ENCODE results near the gene NEK7. TPM values are rescaled to one million over a fixed set of nuclear protein-coding genes. Genes with fewer than 3 reads are reported as not detected.

The NEK7 gene
- total and polyA plus RNA-seq, 2 of the 4 experiments (the other 2 are of a cell fraction), result 89.0 to 467 TPM

GRCh38 chr1:198265073-198265661 is 108.4 kb downstream of the NEK7 start:
- ATAC-seq (ENCODE audit: low read depth), result no peak
- peak; percentile 51 for DNase-seq
- peak overlapping the region; percentile 16 for H2BK5ac ChIP-seq (ENCODE audit: low read depth, low read length, poor library complexity, severe bottlenecking)
- peaks cover 2% of the 10 kb centered on the region; the same call in 1 of the 2 replicates for H3K36me3 ChIP-seq (ENCODE audit: control insufficient read depth, insufficient read depth, low read length)
- H3K27ac ChIP-seq (ENCODE audit: insufficient read depth, low read length), result no peak overlapping the region
- H3K4me2 ChIP-seq (ENCODE audit: low read depth, low read length), result peak overlapping the region; percentile 26; the same call in 1 of the 2 replicates
- 0 out of 2 replicates have a peak overlapping the region, but pooled peaks have one; percentile 24 for H3K23ac ChIP-seq (ENCODE audit: low read depth, low read length)
- H3K27me3 ChIP-seq (ENCODE audit: control insufficient read depth, insufficient read depth, low read length), result no peaks in the 10 kb centered on the region
- peak overlapping the region; percentile 70; the same call in 1 of the 2 replicates for H3K18ac ChIP-seq (ENCODE audit: low read depth, low read length)
- H2AK5ac ChIP-seq (ENCODE audit: low read depth, low read length), result peak overlapping the region; percentile 21; the same call in 1 of the 2 replicates
- TF ChIP-seq POLR2A (IDR thresholded peaks at IDR 0.05; ENCODE audit: low read depth, low read length) (no peak), RCOR1 (IDR thresholded peaks at IDR 0.05; ENCODE audit: insufficient replicate concordance, low read length) (no peak), BHLHE40 (IDR thresholded peaks at IDR 0.05; ENCODE audit: low read depth, low read length) (no peak), CHD1 (IDR thresholded peaks at IDR 0.05; ENCODE audit: low read depth, low read length) (no peak)
- no peaks in the 10 kb centered on the region for H4K20me1 ChIP-seq (ENCODE audit: insufficient read depth, low read length)
- H2BK20ac ChIP-seq (ENCODE audit: low read depth, low read length), result 0 out of 2 replicates have a peak overlapping the region, but pooled peaks have one; percentile 21
- H3K14ac ChIP-seq (replicated peaks; ENCODE audit: low read depth, low read length), result peak overlapping the region; percentile 47
- in situ Hi-C loops (cut with MboI; ENCODE audit: low sequenced_read_pairs), result loop anchor here (10.0 kb wide), 1 partner anchor 180 kb away; no protein-coding TSS in a partner anchor
- peak overlapping the region; percentile 13; the same call in 1 of the 2 replicates for H3K56ac ChIP-seq (ENCODE audit: extremely low read depth, insufficient read depth, low read length)
- ChIA-PET CTCF (interaction anchor here (2.1 kb wide), 1 partner anchor 10 kb away, joined by 6 read pairs; no protein-coding TSS in a partner anchor), POLR2A (ENCODE audit: unreplicated experiment) (no interaction called here)
- no TSS peak for BruUV-seq (replicated peaks)
- H2AFZ ChIP-seq (replicated peaks; ENCODE audit: low read length, poor library complexity), result no peak overlapping the region
- no peak overlapping the region for H2AK9ac ChIP-seq (replicated peaks; ENCODE audit: low read depth, low read length, poor library complexity)
- peak overlapping the region; percentile 10; the same call in 1 of the 2 replicates for H4K5ac ChIP-seq (ENCODE audit: low read depth, low read length)
- peak overlapping the region in 1 of 2 experiments; percentile 1; a peak in 2 of 4 replicates for H4K8ac ChIP-seq (ENCODE audit: low read depth in 2 of 2, low read length in 2 of 2)
- H3K9me3 ChIP-seq (ENCODE audit: control insufficient read depth, insufficient read depth, low read length), result no peaks in the 10 kb centered on the region
- peak overlapping the region; percentile 48 for H4K91ac ChIP-seq (ENCODE audit: insufficient read depth, low read depth, low read length)
- dilution Hi-C loops (cut with HindIII; ENCODE audit: low sequenced_read_pairs, unreplicated experiment), result no loop called here
- peaks cover 8 to 40% of the 10 kb centered on the region in 2 experiments for H3K79me1 ChIP-seq (ENCODE audit: low read depth in 1 of 2, low read length in 2 of 2)
- peaks cover 13% of the 10 kb centered on the region for H3K4me1 ChIP-seq (ENCODE audit: control insufficient read depth, insufficient read depth, low read length)
- H3K4ac ChIP-seq (ENCODE audit: low read depth, low read length), result peak overlapping the region; percentile 5
- H3K4me3 ChIP-seq (ENCODE audit: insufficient read depth, low read depth, low read length), result no peak overlapping the region
- H2BK120ac ChIP-seq (ENCODE audit: low read depth, low read length), result peak overlapping the region; percentile 1; the same call in 1 of the 2 replicates
- WGBS, 2 experiments (ENCODE audit: extremely low coverage in 2 of 2, insufficient read length in 1 of 2), result no CpG with 5 or more reads among the region's 3 CpGs
- H3K9ac ChIP-seq (ENCODE audit: low read depth, low read length), result no peak overlapping the region
- peak overlapping the region; percentile 8; the same call in 2 of the 3 replicates for H2BK15ac ChIP-seq (ENCODE audit: low read depth, low read length)
- H3K9me1 ChIP-seq (ENCODE audit: insufficient read depth, low read length), result no peaks in the 10 kb centered on the region
- intact Hi-C loops (cut with micrococcal nuclease), result no loop called here
